SK-N-MC (cell line): ENCODE data around the gene TKFC.

Source experiments
- EZH2 ChIP-seq: fragments of 200-600 bp; sonication (generic); IDR thresholded peaks from one replicate; pipeline ENCODE4 v1.6.1; 2017; ENCODE audit warnings: antibody characterized with exemption
- POLR2AphosphoS5 ChIP-seq: IDR thresholded peaks from 2 replicates; pipeline ENCODE4 v1.6.1; 2012; ENCODE audit warnings: mild to moderate bottlenecking, low read depth, low read length, borderline replicate concordance

DNA sequence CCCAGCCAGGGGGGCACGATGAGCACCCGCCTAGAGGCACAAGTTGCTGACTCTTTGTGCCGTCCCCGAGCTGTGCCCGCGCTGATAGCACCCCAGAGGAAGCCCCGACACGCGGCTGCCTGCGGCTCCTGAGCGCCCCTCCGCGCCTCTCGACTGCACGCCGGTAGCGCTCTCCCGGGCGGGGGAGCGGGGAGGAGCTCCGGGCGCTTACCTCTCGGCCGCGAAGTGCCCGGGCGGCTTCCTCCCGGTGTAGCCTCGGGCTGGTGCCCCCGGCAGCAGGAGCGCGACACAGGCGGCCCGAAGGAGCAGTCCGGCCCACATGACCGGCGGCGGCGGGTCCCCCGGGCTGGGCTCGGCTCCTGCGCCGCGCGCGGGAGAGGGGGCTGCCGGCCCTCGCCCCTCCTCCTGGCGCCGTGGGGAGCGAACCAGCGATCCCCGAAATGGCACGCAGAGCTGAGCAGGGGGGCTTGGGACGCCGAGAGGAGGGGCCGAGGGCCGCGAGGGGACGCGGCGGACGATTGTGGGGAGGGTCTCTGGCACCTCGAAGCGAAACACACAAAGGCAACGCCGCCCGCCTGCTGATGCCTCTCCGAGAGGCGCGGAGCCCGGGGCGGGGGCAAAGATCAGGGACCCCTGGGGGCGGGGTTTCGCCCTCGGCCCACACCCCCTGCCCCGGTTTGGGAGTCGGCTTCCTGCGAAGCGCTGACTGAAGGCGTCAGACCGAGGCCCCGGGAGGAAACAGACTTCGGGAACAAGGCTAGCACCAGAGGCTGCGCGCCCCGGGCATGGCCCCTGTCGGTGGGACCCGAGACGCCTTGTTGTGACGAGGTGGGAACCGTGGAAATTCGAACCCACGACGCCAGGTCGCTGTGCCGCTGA lies 38.1 kb upstream of the TKFC start, which contains the start of gene VWCE:
- TF ChIP-seq EZH2, result no peak
- TF ChIP-seq POLR2AphosphoS5, result peak; percentile 57; the same call in 1 of the 2 replicates
